NCI-H524 (cell line): ENCODE data around the gene BICDL2.

Experiments
- DNase-seq, 2 experiments: peaks; one replicate each; lab custom pipeline; 2025; lab: John Stamatoyannopoulos, UW

The BICDL2 gene

GRCh38 chr16:3047387-3047720 lies 10.6 kb upstream of the BICDL2 start:
- no peak for DNase-seq

DNA sequence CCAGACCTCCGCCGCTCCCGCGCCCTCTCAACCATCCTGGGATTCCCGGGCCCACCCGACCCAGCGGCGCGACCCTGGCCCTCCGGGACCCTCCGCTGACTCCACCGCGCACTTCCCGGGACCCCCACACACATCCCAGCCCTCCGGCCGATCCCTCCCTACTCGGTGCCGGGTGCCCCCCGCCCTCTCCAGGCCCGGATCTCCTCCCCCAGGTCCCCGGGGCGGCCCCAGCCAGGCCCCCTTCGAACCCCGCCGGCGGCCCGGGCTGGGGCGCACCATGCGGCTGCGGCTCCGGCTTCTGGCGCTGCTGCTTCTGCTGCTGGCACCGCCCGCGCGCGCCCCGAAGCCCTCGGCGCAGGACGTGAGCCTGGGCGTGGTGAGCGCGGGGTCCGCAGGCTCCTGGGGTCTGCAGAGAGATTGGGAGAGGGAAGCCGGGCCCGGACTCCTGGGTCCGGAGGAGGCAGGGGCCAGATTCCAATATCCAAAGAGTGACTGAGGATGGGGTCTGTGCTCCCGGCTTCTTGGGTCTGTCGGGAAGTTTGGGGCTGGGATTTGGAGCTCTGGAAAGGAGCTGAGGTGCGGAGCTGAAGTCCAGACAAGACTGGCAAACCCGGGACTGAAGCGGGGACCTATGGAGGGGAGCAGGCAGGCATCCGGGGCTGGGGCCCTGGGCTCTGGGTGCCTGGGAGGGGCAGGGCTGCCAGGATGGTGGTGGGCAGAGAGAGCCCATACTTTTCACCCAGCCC lies 10.1 kb upstream of the BICDL2 start:
- DNase-seq = no peak

DNA sequence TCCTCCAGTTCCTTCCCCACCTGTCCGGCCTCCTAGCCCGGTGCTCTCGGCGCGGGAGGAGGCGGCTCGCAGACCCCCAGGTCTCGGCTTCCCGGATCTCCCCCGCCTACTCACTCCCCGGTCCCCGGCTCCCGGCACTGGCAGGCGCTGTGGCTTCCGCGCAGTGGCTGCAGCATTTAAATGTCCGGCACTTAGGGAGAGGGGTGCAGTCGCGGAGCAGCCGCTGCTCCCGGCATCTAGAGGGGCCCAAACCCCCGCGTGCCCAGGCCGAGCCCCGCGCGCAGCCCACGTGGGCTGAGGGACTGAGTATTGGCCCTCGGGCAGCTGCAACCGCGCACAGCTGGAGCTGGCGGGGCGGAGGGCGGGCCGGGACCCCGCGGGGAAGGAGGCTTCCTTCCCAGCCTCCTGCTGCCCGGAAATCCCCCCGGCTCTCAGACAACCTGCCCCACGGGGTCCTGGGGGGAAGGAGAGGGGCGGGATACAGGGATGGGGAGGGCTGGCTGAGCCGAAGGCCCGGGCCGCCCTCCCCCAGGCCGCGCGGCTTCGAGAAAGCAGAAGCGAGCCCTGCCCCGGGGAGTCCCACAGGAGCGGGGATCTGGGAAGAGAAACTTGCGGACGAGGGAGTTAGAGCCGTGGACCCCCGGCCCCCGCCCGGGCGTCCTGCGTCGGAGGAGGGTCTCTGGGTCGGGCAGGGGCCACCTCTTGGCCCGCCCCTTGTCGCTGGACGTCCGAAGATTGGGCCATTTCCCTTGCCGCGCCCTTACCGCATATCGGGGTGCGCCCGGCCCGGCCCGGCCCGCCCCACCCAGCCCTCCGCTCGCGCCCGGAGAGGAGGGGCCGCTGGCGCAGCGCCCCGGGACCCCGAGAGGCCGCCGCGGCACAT lies 9.3 kb upstream of the BICDL2 start, which contains the start of gene MMP25:
TSS of gene MMP25 (plus strand) at position 804 of the 883 bp plus-strand sequence. CDS start 357 bp downstream, outside the sequence.
- no peak for DNase-seq

DNA sequence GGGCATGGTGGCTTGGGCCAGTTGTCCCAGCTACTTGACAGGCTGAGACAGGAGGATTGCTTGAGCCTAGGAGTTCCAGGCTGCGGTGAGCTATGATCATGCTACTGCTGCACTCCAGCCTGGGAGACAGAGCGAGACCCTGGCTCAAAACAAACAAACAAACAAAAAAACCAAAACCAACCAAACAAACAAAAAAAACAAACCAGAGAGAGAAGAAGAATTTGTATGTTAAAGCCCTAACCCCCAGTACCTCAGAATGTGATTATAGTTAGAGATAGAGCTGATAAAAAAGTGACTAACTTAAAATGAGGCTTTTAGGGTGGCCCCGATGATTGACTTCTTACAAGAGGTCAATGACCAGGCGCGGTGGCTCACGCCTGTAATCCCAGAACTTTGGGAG lies 8.0 kb upstream of the BICDL2 start:
- no peak for DNase-seq

- DNase-seq = no peak
Observed at GRCh38 chr16:3042376-3042775, 5.6 kb upstream of the BICDL2 start.

DNA sequence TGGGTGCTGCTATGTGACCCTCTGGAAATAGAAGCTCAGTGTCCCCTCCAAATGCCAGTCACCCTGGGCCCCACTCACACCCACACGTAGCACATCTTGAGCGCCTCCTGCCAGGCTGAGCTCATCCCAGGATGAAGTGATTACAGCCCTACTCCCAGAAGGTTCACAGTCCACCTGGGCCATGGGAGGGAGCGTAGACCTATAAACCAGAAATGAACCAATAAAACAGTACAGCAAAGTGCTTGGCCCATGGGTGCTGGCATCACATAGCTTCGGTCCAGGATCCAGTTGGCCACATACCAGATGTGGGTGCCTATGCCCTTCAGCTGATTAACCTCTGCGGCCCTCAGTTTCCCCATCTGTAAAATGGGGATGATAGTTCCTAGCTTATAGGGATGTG lies 2.2 kb upstream of the BICDL2 start:
- DNase-seq = peak in 1 of 2 experiments; percentile 30

GRCh38 chr16:3038256-3038655 lies 1.5 kb upstream of the BICDL2 start:
- DNase-seq = peak in 1 of 2 experiments; percentile 65

DNA sequence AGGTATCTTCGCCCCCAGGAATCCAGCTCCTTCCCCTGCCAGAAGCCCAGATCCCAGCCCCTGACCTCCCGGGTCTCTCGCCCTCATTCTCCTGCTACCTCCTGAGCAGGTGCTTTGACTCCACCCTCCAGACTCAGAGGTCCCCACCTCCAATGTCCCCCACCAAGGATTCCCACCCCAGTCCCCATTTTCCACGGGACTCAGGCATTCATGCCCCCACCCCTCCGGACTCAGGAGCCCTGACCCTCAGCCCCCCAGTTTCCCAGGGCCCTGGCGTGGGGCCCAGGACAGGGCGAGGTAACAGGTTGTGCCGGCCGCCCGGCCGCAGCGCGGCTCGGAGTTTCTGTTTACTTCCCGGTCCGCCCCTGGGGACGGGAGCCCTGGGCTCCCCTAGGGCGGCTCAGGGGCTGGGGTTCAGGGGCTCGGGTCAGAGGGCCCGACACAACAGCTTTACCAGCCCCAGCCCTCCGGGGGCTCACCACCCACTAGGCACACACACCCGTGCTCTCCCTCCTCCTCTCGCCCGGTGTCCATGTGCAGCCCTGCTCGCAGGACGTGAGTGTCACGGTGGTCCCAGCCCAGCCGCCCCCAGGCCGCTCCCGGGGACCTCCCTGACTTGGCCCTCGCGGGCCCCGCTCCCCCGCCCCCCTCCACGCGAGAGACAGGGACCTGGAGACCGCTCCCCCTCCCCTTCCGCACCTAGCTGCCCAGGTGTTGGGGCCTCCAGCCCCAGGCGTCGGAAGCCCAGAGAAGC lies 595 bp downstream of the BICDL2 start:
- DNase-seq = no peak

- DNase-seq = no peak
Observed at GRCh38 chr16:3035289-3035971, 1.3 kb downstream of the BICDL2 start.

DNA sequence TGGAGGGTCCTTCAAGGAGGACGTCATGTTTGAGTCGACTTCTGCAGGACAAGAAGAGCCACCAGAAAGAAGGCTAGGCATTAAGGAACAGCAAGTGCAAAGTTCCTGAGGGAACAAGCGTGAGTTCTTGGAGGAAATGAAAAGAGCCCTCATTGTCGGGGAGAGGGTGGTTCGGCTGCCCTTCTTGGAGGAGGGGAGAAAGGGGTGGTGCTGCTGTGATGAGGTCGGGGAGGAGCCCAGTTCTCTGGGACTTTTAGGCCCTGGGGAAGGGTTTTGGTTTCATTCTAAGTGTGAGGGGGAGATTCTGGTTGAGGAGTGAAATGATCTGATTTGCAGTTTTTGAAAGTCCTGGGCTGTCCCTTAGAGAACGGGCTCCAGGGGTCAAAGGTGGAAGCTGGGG lies 4.1 kb downstream of the BICDL2 start:
- DNase-seq = no peak

GRCh38 chr16:3030222-3031212 lies 6.2 kb downstream of the BICDL2 start:
- no peak for DNase-seq

DNA sequence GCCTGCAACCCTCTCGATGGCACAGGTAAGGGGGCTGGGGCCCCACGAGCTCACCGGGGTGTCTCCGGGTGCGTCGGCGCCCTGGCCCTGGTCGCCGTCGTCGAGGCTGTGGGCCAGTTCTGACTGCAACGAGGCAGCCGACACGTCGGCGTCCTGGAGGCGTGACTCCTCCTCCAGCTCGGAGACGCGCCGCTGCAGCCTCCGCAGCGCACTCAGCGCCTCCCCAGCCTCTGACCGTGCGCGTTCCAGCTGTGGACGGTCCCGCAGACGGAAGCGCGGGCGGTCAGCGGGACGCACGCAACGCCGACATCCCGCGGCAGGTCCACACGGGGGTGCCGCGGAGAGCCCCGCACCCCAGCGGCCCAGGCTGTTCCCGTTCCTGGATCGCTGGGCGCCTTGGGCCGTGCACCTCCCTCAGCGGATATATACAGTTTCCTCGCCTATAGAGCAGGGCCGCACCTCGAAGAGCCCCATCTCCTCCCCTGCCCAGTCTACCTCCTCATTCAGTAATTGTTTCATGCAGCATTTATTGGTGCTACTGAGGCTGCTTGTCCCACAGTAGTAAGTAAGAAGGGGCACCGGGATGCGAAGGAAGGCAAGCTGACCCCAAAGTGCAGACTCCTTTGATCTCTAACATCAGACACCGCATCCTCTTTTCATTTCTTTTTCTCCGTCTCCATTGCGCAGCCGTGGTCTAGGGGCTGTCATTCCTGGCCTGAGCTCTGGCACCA lies 7.1 kb downstream of the BICDL2 start:
- no peak for DNase-seq

- DNase-seq = peak in 1 of 2 experiments; percentile 59
Observed at GRCh38 chr16:3028716-3029319, 7.9 kb downstream of the BICDL2 start.

DNA sequence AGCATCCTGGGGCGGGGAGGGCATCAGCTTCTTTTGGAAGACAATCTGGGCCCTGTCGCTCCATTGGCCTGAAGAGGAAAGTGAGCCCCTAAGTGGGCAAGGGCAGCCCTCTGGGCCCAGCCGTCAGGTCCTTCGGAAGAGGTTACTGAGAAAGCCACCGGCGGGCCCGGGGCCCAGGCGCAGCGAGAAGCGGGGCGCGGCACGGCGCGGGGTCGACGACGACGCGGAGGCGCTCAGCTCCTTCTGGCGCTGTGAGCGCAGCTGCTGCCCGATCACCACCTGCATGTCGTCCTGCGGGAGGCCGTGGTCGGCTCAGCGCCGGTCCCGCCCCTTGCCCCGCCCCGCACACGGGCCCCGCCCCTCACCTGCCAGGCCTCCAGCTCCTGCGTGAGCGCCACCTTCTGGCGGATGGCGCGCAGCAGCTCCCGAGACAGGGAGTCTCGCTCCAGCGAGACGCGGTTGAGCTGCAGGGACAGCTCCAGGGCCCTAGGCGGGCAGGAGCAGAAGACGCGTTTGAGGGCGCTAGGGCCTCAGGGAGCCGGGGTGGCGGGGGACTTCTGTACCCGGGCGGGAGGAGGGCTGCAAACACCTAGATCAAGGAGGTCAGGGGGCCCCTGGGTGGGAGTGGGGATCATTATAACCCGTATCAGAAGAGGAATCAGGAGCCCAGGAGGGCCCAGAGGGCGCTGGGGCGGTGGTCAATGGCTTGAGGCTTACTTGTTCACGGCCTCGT lies 8.6 kb downstream of the BICDL2 start:
- DNase-seq = peak; percentile 86 to 93

DNA sequence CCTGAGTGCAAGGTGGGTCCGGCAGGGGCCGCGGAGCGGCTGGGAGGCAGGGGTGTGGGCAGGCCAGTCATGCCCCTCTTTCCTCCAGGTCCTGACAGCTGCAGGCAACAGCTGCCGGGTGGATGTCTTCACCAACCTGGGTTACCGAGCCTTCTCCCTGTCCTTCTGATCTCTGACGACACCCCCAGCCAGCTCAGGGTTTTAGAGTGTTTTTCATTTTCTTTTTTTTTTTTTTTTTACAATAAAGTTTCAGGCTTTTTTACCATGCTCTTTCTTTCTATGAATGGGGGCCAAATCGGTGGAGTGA lies 9.3 kb downstream of the BICDL2 start:
- no peak for DNase-seq

GRCh38 chr16:3026609-3027488 lies 9.9 kb downstream of the BICDL2 start:
- DNase-seq = no peak

GRCh38 chr16:3026003-3026378 lies 10.8 kb downstream of the BICDL2 start:
- DNase-seq = no peak
